ENCODE results near the gene ITK.
"Not testable (repeated sequence)": the region's sequence is repeated elsewhere in the genome, so short reads cannot be mapped to it uniquely, and the experiment has no call there.

Gene ITK

DNA sequence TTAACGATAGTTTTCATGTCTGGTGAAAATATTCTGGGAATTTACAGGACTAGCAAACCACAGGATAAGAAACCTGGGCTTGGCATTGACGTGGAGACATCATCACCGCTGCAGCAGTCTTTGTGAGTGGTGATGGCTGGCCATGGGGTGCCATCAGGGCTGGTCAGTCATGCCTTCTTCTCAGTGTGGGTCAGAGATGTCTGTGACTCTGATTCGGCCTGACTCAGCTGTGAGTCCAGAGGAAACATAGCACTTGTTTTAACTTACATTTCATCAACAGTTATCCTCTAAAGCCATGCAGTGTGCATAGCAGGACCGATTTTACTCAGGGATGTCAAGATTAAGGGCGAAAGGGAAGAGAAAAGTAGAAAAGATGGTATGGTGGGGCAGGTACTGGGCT, 52.1 kb downstream of the ITK start:
- H3K27me3 ChIP-seq, result no peaks in the 10 kb centered on the region
- no peaks in the 10 kb centered on the region for H3K4me1 ChIP-seq (ENCODE audit: control insufficient read depth in 1 of 2, insufficient read depth in 1 of 2, low read depth in 1 of 2, low read length in 1 of 2)
- no peaks in the 10 kb centered on the region for H3K9me3 ChIP-seq
- no peak for TF ChIP-seq CTCF (IDR thresholded peaks at IDR 0.05)
- H3K4me3 ChIP-seq (ENCODE audit: low read depth in 1 of 2, low read length in 1 of 2), result no peak overlapping the region
- H3K27ac ChIP-seq, result no peak overlapping the region
- no peaks in the 10 kb centered on the region for H3K36me3 ChIP-seq

DNA sequence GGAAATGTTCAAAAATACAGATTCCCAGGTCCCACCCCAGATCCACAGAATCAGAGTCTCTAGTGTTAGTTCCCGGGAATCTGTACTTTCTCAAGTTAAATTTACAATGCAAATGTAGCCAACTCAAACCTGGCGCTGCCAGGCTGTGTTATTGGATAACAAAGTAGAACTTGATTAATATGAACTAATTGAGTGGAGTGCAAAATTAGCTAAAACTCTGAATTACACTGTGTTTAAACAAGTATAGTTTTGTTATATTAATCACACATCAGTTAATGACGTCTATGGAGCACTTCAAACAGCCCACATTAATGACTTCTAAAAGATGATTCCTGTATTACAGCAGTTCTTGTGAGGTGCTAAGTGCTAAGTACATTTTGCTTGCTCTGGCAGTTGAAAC, 52.9 kb downstream of the ITK start:
- Histone ChIP-seq H3K4me1 (ENCODE audit: control insufficient read depth in 1 of 2, insufficient read depth in 1 of 2, low read depth in 1 of 2, low read length in 1 of 2) (no peaks in the 10 kb centered on the region), H3K36me3 (no peaks in the 10 kb centered on the region), H3K9me3 (no peaks in the 10 kb centered on the region), H3K27me3 (no peaks in the 10 kb centered on the region), H3K27ac (no peak overlapping the region), H3K4me3 (ENCODE audit: low read depth in 1 of 2, low read length in 1 of 2) (no peak overlapping the region)
- TF ChIP-seq CTCF (IDR thresholded peaks at IDR 0.05), result no peak

DNA sequence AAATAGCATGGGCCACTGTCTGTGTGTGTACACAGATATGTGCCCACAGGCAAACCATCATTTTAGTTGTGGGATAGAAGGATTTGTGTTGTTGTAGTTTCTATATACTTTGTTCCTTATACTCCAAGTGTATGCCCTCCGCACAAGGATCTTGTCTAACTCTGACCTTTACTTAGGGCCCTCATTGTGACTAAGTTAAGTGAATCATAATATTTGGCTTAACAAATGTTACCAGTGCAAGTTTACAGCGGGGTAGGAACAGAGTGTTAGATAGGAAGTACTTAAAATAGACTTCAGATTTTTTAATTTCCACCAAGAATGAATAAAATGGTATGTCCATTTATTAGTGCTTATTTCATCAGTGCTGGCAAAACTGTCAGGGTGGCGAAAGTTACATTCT, 55.8 kb downstream of the ITK start:
- no peak overlapping the region for H3K4me3 ChIP-seq (ENCODE audit: low read depth in 1 of 2, low read length in 1 of 2)
- H3K9me3 ChIP-seq, result no peaks in the 10 kb centered on the region
- no peaks in the 10 kb centered on the region for H3K4me1 ChIP-seq (ENCODE audit: control insufficient read depth in 1 of 2, insufficient read depth in 1 of 2, low read depth in 1 of 2, low read length in 1 of 2)
- H3K27me3 ChIP-seq, result no peaks in the 10 kb centered on the region
- H3K36me3 ChIP-seq, result no peaks in the 10 kb centered on the region
- TF ChIP-seq CTCF (IDR thresholded peaks at IDR 0.05), result no peak
- H3K27ac ChIP-seq, result no peak overlapping the region

GRCh38 chr5:157241483-157241882, 60.8 kb downstream of the ITK start:
- no peaks in the 10 kb centered on the region for H3K36me3 ChIP-seq
- no peaks in the 10 kb centered on the region for H3K27me3 ChIP-seq
- H3K9me3 ChIP-seq, result no peaks in the 10 kb centered on the region
- TF ChIP-seq CTCF (IDR thresholded peaks at IDR 0.05), result no peak
- H3K4me1 ChIP-seq (ENCODE audit: control insufficient read depth in 1 of 2, insufficient read depth in 1 of 2, low read depth in 1 of 2, low read length in 1 of 2), result no peaks in the 10 kb centered on the region
- H3K4me3 ChIP-seq (ENCODE audit: low read depth in 1 of 2, low read length in 1 of 2), result no peak overlapping the region
- no peak overlapping the region for H3K27ac ChIP-seq

DNA sequence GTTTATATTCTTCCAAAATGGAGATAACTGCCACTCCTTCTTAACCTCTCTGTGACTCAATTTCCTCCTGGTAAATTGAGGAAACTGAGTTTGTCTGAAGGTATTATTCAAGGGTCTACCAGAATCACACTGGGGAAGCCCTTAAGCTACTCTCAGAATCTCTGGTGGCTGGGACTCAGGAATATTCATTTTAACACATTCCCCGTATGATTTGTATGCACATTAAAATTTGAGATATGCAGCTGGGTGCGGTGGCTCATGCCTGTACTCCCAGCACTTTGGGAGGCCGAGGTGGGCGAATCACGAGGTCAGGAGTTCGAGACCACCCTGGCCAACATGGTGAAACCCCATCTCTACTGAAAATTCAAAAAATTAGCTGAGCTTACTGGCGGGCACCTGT, 64.1 kb downstream of the ITK start:
- not testable (repeated sequence) for H3K4me3 ChIP-seq (ENCODE audit: low read depth in 1 of 2, low read length in 1 of 2); H3K27ac ChIP-seq; H3K36me3 ChIP-seq; H3K27me3 ChIP-seq; H3K4me1 ChIP-seq (ENCODE audit: control insufficient read depth in 1 of 2, insufficient read depth in 1 of 2, low read depth in 1 of 2, low read length in 1 of 2); H3K9me3 ChIP-seq

GRCh38 chr5:157245476-157245875, 64.8 kb downstream of the ITK start:
- H3K27me3 ChIP-seq, result no peaks in the 10 kb centered on the region
- no peaks in the 10 kb centered on the region for H3K9me3 ChIP-seq
- H3K36me3 ChIP-seq, result no peaks in the 10 kb centered on the region
- no peak overlapping the region for H3K27ac ChIP-seq
- no peak for TF ChIP-seq CTCF (IDR thresholded peaks at IDR 0.05)
- no peak overlapping the region for H3K4me3 ChIP-seq (ENCODE audit: low read depth in 1 of 2, low read length in 1 of 2)
- no peaks in the 10 kb centered on the region for H3K4me1 ChIP-seq (ENCODE audit: control insufficient read depth in 1 of 2, insufficient read depth in 1 of 2, low read depth in 1 of 2, low read length in 1 of 2)
